ENCODE data around the gene COMMD1. TPM values are rescaled to one million over a fixed set of nuclear protein-coding genes. Genes with fewer than 3 reads are reported as not detected.

The COMMD1 gene
- total and polyA plus RNA-seq, 2 experiments from 2014 or later: 54.9 to 83.7 TPM

- TF ChIP-seq, protein P1, sequence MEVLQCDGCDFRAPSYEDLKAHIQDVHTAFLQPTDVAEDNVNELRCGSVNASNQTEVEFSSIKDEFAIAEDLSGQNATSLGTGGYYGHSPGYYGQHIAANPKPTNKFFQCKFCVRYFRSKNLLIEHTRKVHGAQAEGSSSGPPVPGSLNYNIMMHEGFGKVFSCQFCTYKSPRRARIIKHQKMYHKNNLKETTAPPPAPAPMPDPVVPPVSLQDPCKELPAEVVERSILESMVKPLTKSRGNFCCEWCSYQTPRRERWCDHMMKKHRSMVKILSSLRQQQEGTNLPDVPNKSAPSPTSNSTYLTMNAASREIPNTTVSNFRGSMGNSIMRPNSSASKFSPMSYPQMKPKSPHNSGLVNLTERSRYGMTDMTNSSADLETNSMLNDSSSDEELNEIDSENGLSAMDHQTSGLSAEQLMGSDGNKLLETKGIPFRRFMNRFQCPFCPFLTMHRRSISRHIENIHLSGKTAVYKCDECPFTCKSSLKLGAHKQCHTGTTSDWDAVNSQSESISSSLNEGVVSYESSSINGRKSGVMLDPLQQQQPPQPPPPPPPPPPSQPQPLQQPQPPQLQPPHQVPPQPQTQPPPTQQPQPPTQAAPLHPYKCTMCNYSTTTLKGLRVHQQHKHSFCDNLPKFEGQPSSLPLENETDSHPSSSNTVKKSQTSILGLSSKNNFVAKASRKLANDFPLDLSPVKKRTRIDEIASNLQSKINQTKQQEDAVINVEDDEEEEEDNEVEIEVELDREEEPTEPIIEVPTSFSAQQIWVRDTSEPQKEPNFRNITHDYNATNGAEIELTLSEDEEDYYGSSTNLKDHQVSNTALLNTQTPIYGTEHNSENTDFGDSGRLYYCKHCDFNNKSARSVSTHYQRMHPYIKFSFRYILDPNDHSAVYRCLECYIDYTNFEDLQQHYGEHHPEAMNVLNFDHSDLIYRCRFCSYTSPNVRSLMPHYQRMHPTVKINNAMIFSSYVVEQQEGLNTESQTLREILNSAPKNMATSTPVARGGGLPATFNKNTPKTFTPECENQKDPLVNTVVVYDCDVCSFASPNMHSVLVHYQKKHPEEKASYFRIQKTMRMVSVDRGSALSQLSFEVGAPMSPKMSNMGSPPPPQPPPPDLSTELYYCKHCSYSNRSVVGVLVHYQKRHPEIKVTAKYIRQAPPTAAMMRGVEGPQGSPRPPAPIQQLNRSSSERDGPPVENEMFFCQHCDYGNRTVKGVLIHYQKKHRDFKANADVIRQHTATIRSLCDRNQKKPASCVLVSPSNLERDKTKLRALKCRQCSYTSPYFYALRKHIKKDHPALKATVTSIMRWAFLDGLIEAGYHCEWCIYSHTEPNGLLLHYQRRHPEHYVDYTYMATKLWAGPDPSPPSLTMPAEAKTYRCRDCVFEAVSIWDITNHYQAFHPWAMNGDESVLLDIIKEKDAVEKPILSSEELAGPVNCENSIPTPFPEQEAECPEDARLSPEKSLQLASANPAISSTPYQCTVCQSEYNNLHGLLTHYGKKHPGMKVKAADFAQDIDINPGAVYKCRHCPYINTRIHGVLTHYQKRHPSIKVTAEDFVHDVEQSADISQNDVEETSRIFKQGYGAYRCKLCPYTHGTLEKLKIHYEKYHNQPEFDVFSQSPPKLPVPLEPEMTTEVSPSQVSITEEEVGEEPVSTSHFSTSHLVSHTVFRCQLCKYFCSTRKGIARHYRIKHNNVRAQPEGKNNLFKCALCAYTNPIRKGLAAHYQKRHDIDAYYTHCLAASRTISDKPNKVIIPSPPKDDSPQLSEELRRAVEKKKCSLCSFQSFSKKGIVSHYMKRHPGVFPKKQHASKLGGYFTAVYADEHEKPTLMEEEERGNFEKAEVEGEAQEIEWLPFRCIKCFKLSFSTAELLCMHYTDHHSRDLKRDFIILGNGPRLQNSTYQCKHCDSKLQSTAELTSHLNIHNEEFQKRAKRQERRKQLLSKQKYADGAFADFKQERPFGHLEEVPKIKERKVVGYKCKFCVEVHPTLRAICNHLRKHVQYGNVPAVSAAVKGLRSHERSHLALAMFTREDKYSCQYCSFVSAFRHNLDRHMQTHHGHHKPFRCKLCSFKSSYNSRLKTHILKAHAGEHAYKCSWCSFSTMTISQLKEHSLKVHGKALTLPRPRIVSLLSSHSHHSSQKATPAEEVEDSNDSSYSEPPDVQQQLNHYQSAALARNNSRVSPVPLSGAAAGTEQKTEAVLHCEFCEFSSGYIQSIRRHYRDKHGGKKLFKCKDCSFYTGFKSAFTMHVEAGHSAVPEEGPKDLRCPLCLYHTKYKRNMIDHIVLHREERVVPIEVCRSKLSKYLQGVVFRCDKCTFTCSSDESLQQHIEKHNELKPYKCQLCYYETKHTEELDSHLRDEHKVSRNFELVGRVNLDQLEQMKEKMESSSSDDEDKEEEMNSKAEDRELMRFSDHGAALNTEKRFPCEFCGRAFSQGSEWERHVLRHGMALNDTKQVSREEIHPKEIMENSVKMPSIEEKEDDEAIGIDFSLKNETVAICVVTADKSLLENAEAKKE (CRISPR knock-in tag; IDR thresholded peaks at IDR 0.05): no peak
- TF ChIP-seq, protein P2, sequence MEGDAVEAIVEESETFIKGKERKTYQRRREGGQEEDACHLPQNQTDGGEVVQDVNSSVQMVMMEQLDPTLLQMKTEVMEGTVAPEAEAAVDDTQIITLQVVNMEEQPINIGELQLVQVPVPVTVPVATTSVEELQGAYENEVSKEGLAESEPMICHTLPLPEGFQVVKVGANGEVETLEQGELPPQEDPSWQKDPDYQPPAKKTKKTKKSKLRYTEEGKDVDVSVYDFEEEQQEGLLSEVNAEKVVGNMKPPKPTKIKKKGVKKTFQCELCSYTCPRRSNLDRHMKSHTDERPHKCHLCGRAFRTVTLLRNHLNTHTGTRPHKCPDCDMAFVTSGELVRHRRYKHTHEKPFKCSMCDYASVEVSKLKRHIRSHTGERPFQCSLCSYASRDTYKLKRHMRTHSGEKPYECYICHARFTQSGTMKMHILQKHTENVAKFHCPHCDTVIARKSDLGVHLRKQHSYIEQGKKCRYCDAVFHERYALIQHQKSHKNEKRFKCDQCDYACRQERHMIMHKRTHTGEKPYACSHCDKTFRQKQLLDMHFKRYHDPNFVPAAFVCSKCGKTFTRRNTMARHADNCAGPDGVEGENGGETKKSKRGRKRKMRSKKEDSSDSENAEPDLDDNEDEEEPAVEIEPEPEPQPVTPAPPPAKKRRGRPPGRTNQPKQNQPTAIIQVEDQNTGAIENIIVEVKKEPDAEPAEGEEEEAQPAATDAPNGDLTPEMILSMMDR (conservative IDR thresholded peaks at IDR 0.05; ENCODE audit: low read depth in 2 of 2): no peak
- TF ChIP-seq STAT1 (IDR thresholded peaks at IDR 0.05; ENCODE audit: unreplicated experiment) (no peak), ZNF114 (CRISPR knock-in tag; IDR thresholded peaks at IDR 0.05) (no peak)
These were observed 186.0 kb downstream of the COMMD1 start (continued) for GRCh38 chr2:62091471-62091870.

- peaks cover 22% of the 10 kb centered on the region for H3K4me1 Mint-ChIP-seq
- DNase-seq (ENCODE audit: low spot score) (no peak), ATAC-seq (no peak)
- no peaks in the 10 kb centered on the region for H3K9me3 Mint-ChIP-seq
- Histone ChIP-seq H3K4me3 (no peak overlapping the region), H3K36me3 (ENCODE audit: insufficient read depth) (no peaks in the 10 kb centered on the region), H3K27ac (ENCODE audit: low read depth) (no peak overlapping the region), H3F3A (replicated peaks; ENCODE audit: low read depth) (no peaks in the 10 kb centered on the region), H4K20me1 (replicated peaks; ENCODE audit: insufficient read depth) (no peaks in the 10 kb centered on the region), H3K79me2 (replicated peaks; ENCODE audit: insufficient read depth) (no peaks in the 10 kb centered on the region), H3K27me3 (ENCODE audit: insufficient read depth) (no peaks in the 10 kb centered on the region), H2AFZ (no peak overlapping the region), H3K4me2 (no peak overlapping the region), H3K9me2 (ENCODE audit: insufficient read depth) (peaks cover 5% of the 10 kb centered on the region; the same call in 1 of the 2 replicates), H3K4me1 (ENCODE audit: insufficient read depth) (peaks cover 26% of the 10 kb centered on the region)
- H3K27ac Mint-ChIP-seq: no peak overlapping the region
- no peaks in the 10 kb centered on the region for H3K27me3 Mint-ChIP-seq (ENCODE audit: insufficient read depth, low read depth, poor library complexity)
- no peaks in the 10 kb centered on the region for H3K36me3 Mint-ChIP-seq (ENCODE audit: low read depth)
- H3K4me3 Mint-ChIP-seq: no peak overlapping the region
- TF ChIP-seq CREB1 (CRISPR knock-in tag; IDR thresholded peaks at IDR 0.05; ENCODE audit: low read depth) (no peak), REST (IDR thresholded peaks at IDR 0.05; ENCODE audit: unreplicated experiment) (no peak), EZH2phosphoT487 (IDR thresholded peaks at IDR 0.05; ENCODE audit: unreplicated experiment) (no peak)
- TF ChIP-seq, protein P2 (conservative IDR thresholded peaks at IDR 0.05; ENCODE audit: low read depth in 2 of 2): no peak
- TF ChIP-seq, protein P3, sequence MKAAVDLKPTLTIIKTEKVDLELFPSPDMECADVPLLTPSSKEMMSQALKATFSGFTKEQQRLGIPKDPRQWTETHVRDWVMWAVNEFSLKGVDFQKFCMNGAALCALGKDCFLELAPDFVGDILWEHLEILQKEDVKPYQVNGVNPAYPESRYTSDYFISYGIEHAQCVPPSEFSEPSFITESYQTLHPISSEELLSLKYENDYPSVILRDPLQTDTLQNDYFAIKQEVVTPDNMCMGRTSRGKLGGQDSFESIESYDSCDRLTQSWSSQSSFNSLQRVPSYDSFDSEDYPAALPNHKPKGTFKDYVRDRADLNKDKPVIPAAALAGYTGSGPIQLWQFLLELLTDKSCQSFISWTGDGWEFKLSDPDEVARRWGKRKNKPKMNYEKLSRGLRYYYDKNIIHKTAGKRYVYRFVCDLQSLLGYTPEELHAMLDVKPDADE (IDR thresholded peaks at IDR 0.05): no peak
These were observed 193.6 kb downstream of the COMMD1 start for GRCh38 chr2:62099050-62099449.

Measured in GM23338 (cell line).